Right lobe of liver (tissue), 4 donors: Measurements from ENCODE around the gene PPP1R27.

Experiments used
- POLR2A ChIP-seq: fragments of 450-650 bp; IDR thresholded peaks from one replicate; pipeline ENCODE4 v1.6.1; 2017; ENCODE audit warnings: antibody characterized with exemption, mild to moderate bottlenecking
- TF ChIP-seq, protein P1 (sequence below), 4 donors: fragments of 200-600 bp in 3 of 4; fragments of 450-650 bp in 1 of 4; IDR thresholded peaks; one replicate each; pipeline versions ENCODE4 v1.5.1 to v1.8.0; 2016 to 2022; ENCODE audit warnings: antibody characterized with exemption in 4 of 4, mild to moderate bottlenecking in 2 of 4
- donor health status: DM: no; HTN: no; CAD: no.
- donor health status: DM: no; HTN: no; CAD: no.
- donor health status: DM: no; HTN: yes; CAD: no.

DNA sequence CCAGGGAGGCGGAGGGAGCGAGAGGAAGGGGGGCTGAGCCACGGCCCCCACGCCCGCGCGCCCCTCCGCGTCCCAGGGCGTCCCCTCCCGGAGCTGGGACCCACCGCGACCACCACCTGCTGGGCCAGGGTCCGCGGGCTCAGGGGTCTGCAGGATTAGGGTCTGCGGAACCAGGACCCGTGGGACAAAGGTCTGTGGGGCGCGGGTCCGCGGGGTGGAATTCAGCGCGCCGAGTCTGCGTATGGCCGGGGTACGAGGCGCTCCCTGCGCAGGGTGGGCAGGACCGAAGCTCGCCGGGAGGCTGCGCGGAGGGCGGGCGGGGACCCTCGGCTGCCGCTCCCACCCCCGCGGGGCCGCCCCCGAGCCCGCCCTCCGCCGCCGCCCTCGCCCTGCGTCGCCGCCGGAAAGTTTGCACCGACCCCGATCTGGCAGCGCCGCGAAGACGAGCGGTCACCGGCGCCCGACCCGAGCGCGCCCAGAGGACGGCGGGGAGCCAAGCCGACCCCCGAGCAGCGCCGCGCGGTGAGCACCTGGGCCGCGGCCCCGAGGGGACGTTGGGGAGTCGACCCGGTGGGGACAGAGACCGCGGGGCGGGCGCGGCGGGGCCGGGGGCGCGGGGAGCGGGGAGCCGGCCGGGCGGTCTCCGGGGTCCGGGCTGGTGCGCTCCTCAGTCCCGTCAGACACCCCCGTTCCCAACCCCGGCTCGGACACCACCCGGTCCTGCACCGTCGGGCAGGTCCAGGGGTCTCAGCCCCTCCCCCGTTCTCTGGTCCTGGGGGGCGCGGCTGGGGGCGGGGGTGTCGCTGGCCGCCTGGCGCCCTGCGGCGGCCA is 30.9 kb downstream of the PPP1R27 start, which contains the start of gene GCGR:
- TF ChIP-seq, protein P1, sequence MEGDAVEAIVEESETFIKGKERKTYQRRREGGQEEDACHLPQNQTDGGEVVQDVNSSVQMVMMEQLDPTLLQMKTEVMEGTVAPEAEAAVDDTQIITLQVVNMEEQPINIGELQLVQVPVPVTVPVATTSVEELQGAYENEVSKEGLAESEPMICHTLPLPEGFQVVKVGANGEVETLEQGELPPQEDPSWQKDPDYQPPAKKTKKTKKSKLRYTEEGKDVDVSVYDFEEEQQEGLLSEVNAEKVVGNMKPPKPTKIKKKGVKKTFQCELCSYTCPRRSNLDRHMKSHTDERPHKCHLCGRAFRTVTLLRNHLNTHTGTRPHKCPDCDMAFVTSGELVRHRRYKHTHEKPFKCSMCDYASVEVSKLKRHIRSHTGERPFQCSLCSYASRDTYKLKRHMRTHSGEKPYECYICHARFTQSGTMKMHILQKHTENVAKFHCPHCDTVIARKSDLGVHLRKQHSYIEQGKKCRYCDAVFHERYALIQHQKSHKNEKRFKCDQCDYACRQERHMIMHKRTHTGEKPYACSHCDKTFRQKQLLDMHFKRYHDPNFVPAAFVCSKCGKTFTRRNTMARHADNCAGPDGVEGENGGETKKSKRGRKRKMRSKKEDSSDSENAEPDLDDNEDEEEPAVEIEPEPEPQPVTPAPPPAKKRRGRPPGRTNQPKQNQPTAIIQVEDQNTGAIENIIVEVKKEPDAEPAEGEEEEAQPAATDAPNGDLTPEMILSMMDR (IDR thresholded peaks at IDR 0.05): no peak
- no peak for TF ChIP-seq POLR2A
